IMR-90 (cell line): ENCODE measurements around the gene ARHGEF16. TPM values are rescaled to one million over a fixed set of nuclear protein-coding genes. Genes with fewer than 3 reads are reported as not detected.

Source experiments
- ATAC-seq: fragments of 200-7000 bp; cut with Tn5 transposase; 2 replicates; pipeline ENCODE4 v1.9.1; 2020; ENCODE audit warnings: low read depth, mild to moderate bottlenecking, moderate library complexity
- BruUV-seq: library from RNA; stranded (reverse); fragments of 400-500 nt; replicated peaks from 2 replicates; lab custom pipeline; 2021; lab: Mats Ljungman, UMichigan
- CTCF ChIA-PET: fragments of 300-600 bp; formaldehyde crosslinking; extraction: SDS; loops from one replicate; lab custom pipeline; 2021; ENCODE audit warnings: antibody characterized with exemption; lab: Yijun Ruan, JAX
- POLR2A ChIA-PET: fragments of 300-600 bp; sonication (Branson Sonifier 250); formaldehyde crosslinking; loops from one replicate; lab custom pipeline; 2022; ENCODE audit warnings: antibody characterized with exemption; ENCODE audit not compliant: unreplicated experiment; lab: Charles Lee
- DNase-seq: peaks from one replicate; pipeline ENCODE4 v3.0.0; 2013
- H2AFZ ChIP-seq: replicated peaks from 2 replicates; pipeline ENCODE3; 2013; ENCODE audit warnings: low read length, mild to moderate bottlenecking; ENCODE audit not compliant: poor library complexity
- H2AK5ac ChIP-seq: 2 replicates; pipeline ENCODE4 v1.6.1; 2013; ENCODE audit warnings: low read depth, low read length, inconsistent platforms
- H2AK9ac ChIP-seq: replicated peaks from 2 replicates; pipeline ENCODE3; 2013; ENCODE audit warnings: mild to moderate bottlenecking, low read depth, low read length, moderate library complexity; ENCODE audit not compliant: poor library complexity
- H2BK120ac ChIP-seq: 2 replicates; pipeline ENCODE4 v1.6.1; 2013; ENCODE audit warnings: low read depth, low read length, inconsistent platforms
- H2BK15ac ChIP-seq: 3 replicates; pipeline ENCODE4 v1.6.1; 2013; ENCODE audit warnings: low read depth, low read length, inconsistent platforms
- H2BK20ac ChIP-seq: 2 replicates; pipeline ENCODE4 v1.6.1; 2013; ENCODE audit warnings: low read depth, mild to moderate bottlenecking, inconsistent platforms, low read length, moderate library complexity
- H2BK5ac ChIP-seq: 2 replicates; pipeline ENCODE4 v1.6.1; 2013; ENCODE audit warnings: mild to moderate bottlenecking, low read depth, low read length, inconsistent platforms; ENCODE audit not compliant: poor library complexity, severe bottlenecking
- H3K14ac ChIP-seq: replicated peaks from 2 replicates; pipeline ENCODE4 v1.6.1; 2013; ENCODE audit warnings: low read depth, low read length, inconsistent platforms
- H3K18ac ChIP-seq: 2 replicates; pipeline ENCODE4 v1.6.1; 2013; ENCODE audit warnings: low read depth, low read length, control low read depth
- H3K23ac ChIP-seq: 2 replicates; pipeline ENCODE4 v1.6.1; 2013; ENCODE audit warnings: low read depth, low read length, inconsistent platforms
- H3K27ac ChIP-seq: 2 replicates; pipeline ENCODE4 v1.5.1; 2013; ENCODE audit warnings: mild to moderate bottlenecking, control low read depth, low read length; ENCODE audit not compliant: insufficient read depth
- H3K27me3 ChIP-seq: 2 replicates; pipeline ENCODE4 v1.6.1; 2013; ENCODE audit warnings: low read length; ENCODE audit not compliant: control insufficient read depth, insufficient read depth
- H3K36me3 ChIP-seq: 2 replicates; pipeline ENCODE4 v1.6.1; 2013; ENCODE audit warnings: low read length, mixed read lengths; ENCODE audit not compliant: control insufficient read depth, insufficient read depth
- H3K4ac ChIP-seq: 2 replicates; pipeline ENCODE4 v1.6.1; 2013; ENCODE audit warnings: low read depth, low read length, inconsistent platforms
- H3K4me1 ChIP-seq: 2 replicates; pipeline ENCODE4 v1.6.1; 2013; ENCODE audit warnings: low read length, mixed read lengths; ENCODE audit not compliant: control insufficient read depth, insufficient read depth
- H3K4me2 ChIP-seq: 2 replicates; pipeline ENCODE4 v1.6.1; 2013; ENCODE audit warnings: low read depth, mild to moderate bottlenecking, control low read depth, low read length, moderate library complexity
- H3K4me3 ChIP-seq: 2 replicates; pipeline ENCODE4 v1.5.1; 2013; ENCODE audit warnings: low read depth, mild to moderate bottlenecking, control low read depth, low read length, moderate library complexity; ENCODE audit not compliant: insufficient read depth
- H3K56ac ChIP-seq: 2 replicates; pipeline ENCODE4 v1.6.1; 2013; ENCODE audit warnings: low read length, inconsistent platforms; ENCODE audit not compliant: insufficient read depth; ENCODE audit errors: extremely low read depth
- H3K79me1 ChIP-seq, 2 experiments: 2 replicates each; pipeline ENCODE4 v1.6.1; 2013; ENCODE audit warnings: low read length in 2 of 2, inconsistent platforms in 1 of 2, low read depth in 1 of 2
- H3K9ac ChIP-seq: 2 replicates; pipeline ENCODE4 v1.6.1; 2013; ENCODE audit warnings: low read depth, low read length, control low read depth
- H3K9me1 ChIP-seq: 2 replicates; pipeline ENCODE4 v1.6.1; 2013; ENCODE audit warnings: low read length, inconsistent platforms; ENCODE audit not compliant: insufficient read depth
- H3K9me3 ChIP-seq: 2 replicates; pipeline ENCODE4 v1.6.1; 2013; ENCODE audit warnings: low read length; ENCODE audit not compliant: control insufficient read depth, insufficient read depth
- H4K20me1 ChIP-seq: 2 replicates; pipeline ENCODE4 v1.6.1; 2013; ENCODE audit warnings: low read length, inconsistent platforms; ENCODE audit not compliant: insufficient read depth
- H4K5ac ChIP-seq: 2 replicates; pipeline ENCODE4 v1.6.1; 2013; ENCODE audit warnings: mild to moderate bottlenecking, low read depth, low read length, control low read depth
- H4K8ac ChIP-seq, 2 experiments: 2 replicates each; pipeline ENCODE4 v1.6.1; 2013; ENCODE audit warnings: low read depth in 2 of 2, low read length in 2 of 2, control low read depth in 1 of 2, inconsistent platforms in 1 of 2
- H4K91ac ChIP-seq: 2 replicates; pipeline ENCODE4 v1.6.1; 2013; ENCODE audit warnings: low read depth, low read length, inconsistent platforms; ENCODE audit not compliant: insufficient read depth
- CEBPB ChIP-seq: IDR thresholded peaks from 2 replicates; pipeline ENCODE4 v1.6.1; 2012; ENCODE audit warnings: low read depth, low read length, improper control_type of control experiment
- FOS ChIP-seq: fragments of 150-350 bp; IDR thresholded peaks from 2 replicates; pipeline ENCODE4 v1.6.1; 2016; ENCODE audit warnings: low read depth, low read length
- NFE2L2 ChIP-seq: fragments of 150-350 bp; IDR thresholded peaks from 2 replicates; pipeline ENCODE4 v1.6.1; 2016; ENCODE audit warnings: low read depth, mild to moderate bottlenecking, low read length
- WGBS, 2 experiments: methylation state at CpG; one replicate each; pipeline versions ENCODE4 v1.1.5 to v1.1.7; 2013; ENCODE audit warnings: missing lambda C conversion rate in 2 of 2; ENCODE audit not compliant: insufficient read length in 1 of 2; ENCODE audit errors: extremely low coverage in 2 of 2; 5-methylcytosine and 5-hydroxymethylcytosine counted together
- dilution Hi-C: fragments of 300-500 bp; cut with HindIII; formaldehyde crosslinking; loops from one replicate; pipeline ENCODE4 v1.14.3; 2018; ENCODE audit warnings: low sequenced_read_pairs; ENCODE audit not compliant: unreplicated experiment
- in situ Hi-C: fragments of 300-500 bp; cut with MboI; formaldehyde crosslinking; loops from 3 replicates; pipeline ENCODE4 v1.14.3; 2019; ENCODE audit warnings: low sequenced_read_pairs, inconsistent platforms, mixed read lengths
- intact Hi-C: fragments of 100-400 bp; cut with micrococcal nuclease; formaldehyde crosslinking; loops from 2 replicates; pipeline ENCODE4 v1.10.0; 2022
- polyA plus RNA-seq, 3 experiments: library from polyadenylated mRNA; depleted of rRNA; stranded (reverse); fragments of >200 nt; gene quantifications; 2 replicates each; pipeline ENCODE4 v1.2.3, GENCODE V29; 2012; ENCODE audit warnings: low replicate concordance in 1 of 3
- total RNA-seq: library from RNA; depleted of rRNA; stranded (reverse); fragments of >200 nt; gene quantifications from 2 replicates; pipeline ENCODE4 v1.2.3, GENCODE V29; 2012

The ARHGEF16 gene
- total and polyA plus RNA-seq, 2 of the 4 experiments (the other 2 are of a cell fraction) = 0.18 to 0.39 TPM

DNA sequence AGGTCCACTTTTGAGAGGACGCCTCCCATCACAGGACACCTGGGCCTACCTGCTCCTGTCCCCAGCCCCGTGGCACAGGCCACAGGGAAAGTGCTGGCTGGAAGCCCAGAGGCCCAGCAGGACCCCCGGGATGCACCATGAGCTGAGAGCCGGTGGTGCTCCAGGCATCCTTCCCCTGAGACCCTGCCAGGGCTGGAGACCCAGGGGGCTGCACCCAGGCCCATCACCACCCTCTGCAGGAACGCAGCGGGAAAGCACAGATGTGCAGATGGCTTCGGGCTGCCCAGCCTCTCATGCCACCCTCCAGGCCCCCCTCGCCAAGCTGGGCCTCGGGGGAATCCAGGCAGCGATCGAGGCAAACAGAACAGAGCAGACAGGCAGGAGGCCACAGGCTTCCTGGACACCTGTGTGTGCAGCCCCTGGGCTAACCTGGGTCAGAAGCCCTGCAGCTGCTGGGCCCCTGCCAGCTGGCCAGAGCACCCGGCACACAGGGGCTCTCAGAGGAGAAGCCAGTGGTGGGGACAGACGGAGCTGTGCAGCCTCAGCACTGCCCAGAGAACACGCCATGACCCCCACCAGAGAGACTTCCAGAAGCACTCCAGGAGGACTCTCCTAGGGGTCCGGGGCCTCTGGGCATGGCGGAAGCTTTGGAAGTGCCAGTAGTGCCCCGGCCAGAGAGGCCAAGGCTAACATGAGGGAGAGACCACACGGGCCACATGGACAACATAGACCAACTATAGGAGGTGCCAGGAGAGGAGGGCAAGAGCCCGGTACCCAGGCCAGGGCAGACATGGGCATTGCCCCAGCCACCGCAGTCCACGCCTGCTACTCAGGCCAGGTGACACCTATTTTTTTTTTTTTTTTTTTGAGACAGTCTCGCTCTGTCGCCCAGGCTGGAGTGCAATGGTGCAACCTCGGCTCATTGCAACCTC is 71.4 kb downstream of the ARHGEF16 start (continued):
- no peak for TF ChIP-seq NFE2L2
- TF ChIP-seq FOS = no peak

DNA sequence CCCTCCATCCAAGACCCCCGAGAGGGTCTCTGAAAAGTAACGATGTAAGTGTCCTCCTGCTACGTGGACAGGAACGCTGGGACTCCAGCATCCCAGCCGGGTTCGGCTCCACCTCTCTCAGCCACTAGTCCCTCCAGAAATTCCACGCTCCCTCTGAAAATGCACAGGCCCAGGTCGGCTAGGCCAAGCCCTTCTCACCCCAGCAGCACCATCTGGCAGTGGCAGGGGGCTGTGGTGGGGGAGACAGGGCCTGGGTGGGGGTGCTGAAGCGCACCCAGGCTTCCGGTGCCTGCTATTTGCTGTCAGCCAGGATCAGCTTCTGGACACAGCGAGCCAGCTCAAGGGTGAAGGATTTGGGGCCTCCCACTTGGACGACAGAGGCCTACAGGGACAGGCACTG is 73.3 kb downstream of the ARHGEF16 start:
- Histone ChIP-seq H3K9me1 (peaks cover 2% of the 10 kb centered on the region; the same call in 1 of the 2 replicates), H2AK9ac (no peak overlapping the region), H2AFZ (no peak overlapping the region), H3K27me3 (no peaks in the 10 kb centered on the region), H4K91ac (no peak overlapping the region), H2BK5ac (no peak overlapping the region), H3K14ac (no peak overlapping the region), H4K5ac (no peak overlapping the region), H3K4ac (no peak overlapping the region), H3K56ac (no peak overlapping the region), H2AK5ac (no peak overlapping the region), H3K23ac (no peak overlapping the region), H3K9ac (no peak overlapping the region), H2BK120ac (no peak overlapping the region), H3K4me3 (no peak overlapping the region), H4K8ac (no peak overlapping the region), H3K9me3 (no peaks in the 10 kb centered on the region), H3K4me2 (no peak overlapping the region), H3K36me3 (no peaks in the 10 kb centered on the region), H2BK20ac (no peak overlapping the region), H3K18ac (no peak overlapping the region), H2BK15ac (no peak overlapping the region), H3K27ac (no peak overlapping the region), H4K20me1 (no peaks in the 10 kb centered on the region; the same call in 1 of the 2 replicates), H3K79me1 (peaks cover 0 to 10% of the 10 kb centered on the region in 2 experiments; a peak in 2 of 4 replicates), H3K4me1 (peaks cover 4% of the 10 kb centered on the region)
- dilution Hi-C loops = no loop called here
- no peak for TF ChIP-seq CEBPB
- no TSS peak for BruUV-seq
- WGBS, 2 experiments = no CpG with 5 or more reads among the region's 12 CpGs
- intact Hi-C loops = no loop called here
- ATAC-seq (no peak), DNase-seq (no peak)
- in situ Hi-C loops = no loop called here
- ChIA-PET POLR2A (no interaction called here), CTCF (no interaction called here)
